Mesothelial cell of epicardium (in vitro differentiated cells): ENCODE results near the gene SUN1. TPM values are rescaled to one million over a fixed set of nuclear protein-coding genes. Genes with fewer than 3 reads are reported as not detected.

ENCODE experiments used
- DNase-seq, 2 experiments: peaks; one replicate each; pipeline ENCODE4 v3.0.0; 2021; ENCODE audit warnings: low spot score in 2 of 2; ENCODE audit not compliant: unreplicated experiment in 2 of 2
- H3K27ac Mint-ChIP-seq: 2 replicates; pipeline ENCODE4 v1.8.0; 2021; ENCODE audit warnings: mixed read lengths
- H3K27me3 Mint-ChIP-seq: 2 replicates; pipeline ENCODE4 v1.8.0; 2021; ENCODE audit warnings: low read depth, mixed read lengths
- H3K36me3 Mint-ChIP-seq: 2 replicates; pipeline ENCODE4 v1.8.0; 2021; ENCODE audit warnings: mixed read lengths
- H3K4me1 Mint-ChIP-seq: 2 replicates; pipeline ENCODE4 v1.8.0; 2021; ENCODE audit warnings: mixed read lengths
- H3K4me3 Mint-ChIP-seq: 2 replicates; pipeline ENCODE4 v1.8.0; 2021; ENCODE audit warnings: mild to moderate bottlenecking, moderate library complexity, mixed read lengths
- H3K9me3 Mint-ChIP-seq: 2 replicates; pipeline ENCODE4 v1.8.0; 2021; ENCODE audit warnings: mixed read lengths
- CTCF ChIP-seq: fragments of 200-600 bp; sonication (generic); IDR thresholded peaks from one replicate; pipeline ENCODE4 v1.5.0; 2021; ENCODE audit warnings: antibody characterized with exemption; ENCODE audit not compliant: unreplicated experiment
- total RNA-seq: library from RNA; stranded (reverse); gene quantifications from 3 replicates; pipeline ENCODE4 v1.2.1, GENCODE V29; 2021

Gene SUN1
- total RNA-seq, 1 donor from 2014 or later, result 201 TPM

GRCh38 chr7:889025-889390 is 56.7 kb downstream of the SUN1 start:
- no peak for DNase-seq
- Mint-ChIP-seq H3K4me3 (no peak overlapping the region), H3K36me3 (peaks cover 23% of the 10 kb centered on the region), H3K27ac (no peak overlapping the region), H3K9me3 (no peaks in the 10 kb centered on the region), H3K4me1 (no peaks in the 10 kb centered on the region), H3K27me3 (no peaks in the 10 kb centered on the region)
- no peak for TF ChIP-seq CTCF

- Mint-ChIP-seq H3K36me3 (peaks cover 23% of the 10 kb centered on the region), H3K27ac (no peak overlapping the region), H3K9me3 (no peaks in the 10 kb centered on the region), H3K4me3 (no peak overlapping the region), H3K4me1 (no peaks in the 10 kb centered on the region), H3K27me3 (no peaks in the 10 kb centered on the region)
- DNase-seq, result no peak
- TF ChIP-seq CTCF, result no peak
These were observed 57.1 kb downstream of the SUN1 start for GRCh38 chr7:889391-889790.

GRCh38 chr7:890868-891267 is 58.6 kb downstream of the SUN1 start:
- Mint-ChIP-seq H3K36me3 (peaks cover 27% of the 10 kb centered on the region), H3K9me3 (no peaks in the 10 kb centered on the region), H3K4me1 (no peaks in the 10 kb centered on the region)

GRCh38 chr7:891291-891690 is 59.0 kb downstream of the SUN1 start:
- no peak overlapping the region for H3K27ac Mint-ChIP-seq
- H3K4me3 Mint-ChIP-seq, result no peak overlapping the region
- peaks cover 31% of the 10 kb centered on the region for H3K36me3 Mint-ChIP-seq
- no peaks in the 10 kb centered on the region for H3K9me3 Mint-ChIP-seq
- no peaks in the 10 kb centered on the region for H3K4me1 Mint-ChIP-seq
- no peak for DNase-seq
- TF ChIP-seq CTCF, result no peak
- no peaks in the 10 kb centered on the region for H3K27me3 Mint-ChIP-seq

More at GRCh38 chr7:890868-891267, 58.6 kb downstream of the SUN1 start:
- Mint-ChIP-seq H3K4me3 (no peak overlapping the region), H3K27me3 (no peaks in the 10 kb centered on the region), H3K27ac (no peak overlapping the region)
- no peak for TF ChIP-seq CTCF
- no peak for DNase-seq

GRCh38 chr7:891805-892204 is 59.5 kb downstream of the SUN1 start:
- no peaks in the 10 kb centered on the region for H3K4me1 Mint-ChIP-seq
- no peak overlapping the region for H3K27ac Mint-ChIP-seq
- H3K9me3 Mint-ChIP-seq, result no peaks in the 10 kb centered on the region
- peaks cover 33% of the 10 kb centered on the region for H3K36me3 Mint-ChIP-seq
- no peak for DNase-seq
- no peaks in the 10 kb centered on the region for H3K27me3 Mint-ChIP-seq
- no peak overlapping the region for H3K4me3 Mint-ChIP-seq
- TF ChIP-seq CTCF, result no peak
